ENCODE measurements around the gene SLC35B2.

GRCh38 chr6:44230034-44230675, 27.2 kb downstream of the SLC35B2 start:
- TF ChIP-seq CTCF (IDR thresholded peaks at IDR 0.05) (no peak), POLR2A (IDR thresholded peaks at IDR 0.05) (no peak), EP300 (IDR thresholded peaks at IDR 0.05) (no peak)

Data from ovary (tissue), 3 donors.